IMR-90 (cell line): ENCODE results near the gene MAS1. TPM values are rescaled to one million over a fixed set of nuclear protein-coding genes. Genes with fewer than 3 reads are reported as not detected.

Experiments
- ATAC-seq: fragments of 200-7000 bp; cut with Tn5 transposase; 2 replicates; pipeline ENCODE4 v1.9.1; 2020; ENCODE audit warnings: low read depth, mild to moderate bottlenecking, moderate library complexity
- BruUV-seq: library from RNA; stranded (reverse); fragments of 400-500 nt; replicated peaks from 2 replicates; lab custom pipeline; 2021; lab: Mats Ljungman, UMichigan
- CTCF ChIA-PET: fragments of 300-600 bp; formaldehyde crosslinking; extraction: SDS; loops from one replicate; lab custom pipeline; 2021; ENCODE audit warnings: antibody characterized with exemption; lab: Yijun Ruan, JAX
- POLR2A ChIA-PET: fragments of 300-600 bp; sonication (Branson Sonifier 250); formaldehyde crosslinking; loops from one replicate; lab custom pipeline; 2022; ENCODE audit warnings: antibody characterized with exemption; ENCODE audit not compliant: unreplicated experiment; lab: Charles Lee
- DNase-seq: peaks from one replicate; pipeline ENCODE4 v3.0.0; 2013
- H2AFZ ChIP-seq: replicated peaks from 2 replicates; pipeline ENCODE3; 2013; ENCODE audit warnings: low read length, mild to moderate bottlenecking; ENCODE audit not compliant: poor library complexity
- H2AK5ac ChIP-seq: 2 replicates; pipeline ENCODE4 v1.6.1; 2013; ENCODE audit warnings: low read depth, low read length, inconsistent platforms
- H2AK9ac ChIP-seq: replicated peaks from 2 replicates; pipeline ENCODE3; 2013; ENCODE audit warnings: mild to moderate bottlenecking, low read depth, low read length, moderate library complexity; ENCODE audit not compliant: poor library complexity
- H2BK120ac ChIP-seq: 2 replicates; pipeline ENCODE4 v1.6.1; 2013; ENCODE audit warnings: low read depth, low read length, inconsistent platforms
- H2BK15ac ChIP-seq: 3 replicates; pipeline ENCODE4 v1.6.1; 2013; ENCODE audit warnings: low read depth, low read length, inconsistent platforms
- H2BK20ac ChIP-seq: 2 replicates; pipeline ENCODE4 v1.6.1; 2013; ENCODE audit warnings: low read depth, mild to moderate bottlenecking, inconsistent platforms, low read length, moderate library complexity
- H2BK5ac ChIP-seq: 2 replicates; pipeline ENCODE4 v1.6.1; 2013; ENCODE audit warnings: mild to moderate bottlenecking, low read depth, low read length, inconsistent platforms; ENCODE audit not compliant: poor library complexity, severe bottlenecking
- H3K14ac ChIP-seq: replicated peaks from 2 replicates; pipeline ENCODE4 v1.6.1; 2013; ENCODE audit warnings: low read depth, low read length, inconsistent platforms
- H3K18ac ChIP-seq: 2 replicates; pipeline ENCODE4 v1.6.1; 2013; ENCODE audit warnings: low read depth, low read length, control low read depth
- H3K23ac ChIP-seq: 2 replicates; pipeline ENCODE4 v1.6.1; 2013; ENCODE audit warnings: low read depth, low read length, inconsistent platforms
- H3K27ac ChIP-seq: 2 replicates; pipeline ENCODE4 v1.5.1; 2013; ENCODE audit warnings: mild to moderate bottlenecking, control low read depth, low read length; ENCODE audit not compliant: insufficient read depth
- H3K27me3 ChIP-seq: 2 replicates; pipeline ENCODE4 v1.6.1; 2013; ENCODE audit warnings: low read length; ENCODE audit not compliant: control insufficient read depth, insufficient read depth
- H3K36me3 ChIP-seq: 2 replicates; pipeline ENCODE4 v1.6.1; 2013; ENCODE audit warnings: low read length, mixed read lengths; ENCODE audit not compliant: control insufficient read depth, insufficient read depth
- H3K4ac ChIP-seq: 2 replicates; pipeline ENCODE4 v1.6.1; 2013; ENCODE audit warnings: low read depth, low read length, inconsistent platforms
- H3K4me1 ChIP-seq: 2 replicates; pipeline ENCODE4 v1.6.1; 2013; ENCODE audit warnings: low read length, mixed read lengths; ENCODE audit not compliant: control insufficient read depth, insufficient read depth
- H3K4me2 ChIP-seq: 2 replicates; pipeline ENCODE4 v1.6.1; 2013; ENCODE audit warnings: low read depth, mild to moderate bottlenecking, control low read depth, low read length, moderate library complexity
- H3K4me3 ChIP-seq: 2 replicates; pipeline ENCODE4 v1.5.1; 2013; ENCODE audit warnings: low read depth, mild to moderate bottlenecking, control low read depth, low read length, moderate library complexity; ENCODE audit not compliant: insufficient read depth
- H3K56ac ChIP-seq: 2 replicates; pipeline ENCODE4 v1.6.1; 2013; ENCODE audit warnings: low read length, inconsistent platforms; ENCODE audit not compliant: insufficient read depth; ENCODE audit errors: extremely low read depth
- H3K79me1 ChIP-seq, 2 experiments: 2 replicates each; pipeline ENCODE4 v1.6.1; 2013; ENCODE audit warnings: low read length in 2 of 2, inconsistent platforms in 1 of 2, low read depth in 1 of 2
- H3K9ac ChIP-seq: 2 replicates; pipeline ENCODE4 v1.6.1; 2013; ENCODE audit warnings: low read depth, low read length, control low read depth
- H3K9me1 ChIP-seq: 2 replicates; pipeline ENCODE4 v1.6.1; 2013; ENCODE audit warnings: low read length, inconsistent platforms; ENCODE audit not compliant: insufficient read depth
- H3K9me3 ChIP-seq: 2 replicates; pipeline ENCODE4 v1.6.1; 2013; ENCODE audit warnings: low read length; ENCODE audit not compliant: control insufficient read depth, insufficient read depth
- H4K20me1 ChIP-seq: 2 replicates; pipeline ENCODE4 v1.6.1; 2013; ENCODE audit warnings: low read length, inconsistent platforms; ENCODE audit not compliant: insufficient read depth
- H4K5ac ChIP-seq: 2 replicates; pipeline ENCODE4 v1.6.1; 2013; ENCODE audit warnings: mild to moderate bottlenecking, low read depth, low read length, control low read depth
- H4K8ac ChIP-seq, 2 experiments: 2 replicates each; pipeline ENCODE4 v1.6.1; 2013; ENCODE audit warnings: low read depth in 2 of 2, low read length in 2 of 2, control low read depth in 1 of 2, inconsistent platforms in 1 of 2
- H4K91ac ChIP-seq: 2 replicates; pipeline ENCODE4 v1.6.1; 2013; ENCODE audit warnings: low read depth, low read length, inconsistent platforms; ENCODE audit not compliant: insufficient read depth
- BHLHE40 ChIP-seq: fragments of 150-350 bp; IDR thresholded peaks from 2 replicates; pipeline ENCODE4 v1.6.1; 2016; ENCODE audit warnings: mild to moderate bottlenecking, low read depth, low read length
- FOS ChIP-seq: fragments of 150-350 bp; IDR thresholded peaks from 2 replicates; pipeline ENCODE4 v1.6.1; 2016; ENCODE audit warnings: low read depth, low read length
- NFE2L2 ChIP-seq: fragments of 150-350 bp; IDR thresholded peaks from 2 replicates; pipeline ENCODE4 v1.6.1; 2016; ENCODE audit warnings: low read depth, mild to moderate bottlenecking, low read length
- POLR2A ChIP-seq: IDR thresholded peaks from 2 replicates; pipeline ENCODE4 v1.6.1; 2012; ENCODE audit warnings: mild to moderate bottlenecking, low read depth, low read length
- RFX5 ChIP-seq: IDR thresholded peaks from 2 replicates; pipeline ENCODE4 v1.8.0; 2012; ENCODE audit warnings: low read depth, mild to moderate bottlenecking, low read length, moderate library complexity
- SMC3 ChIP-seq: fragments of 150-350 bp; IDR thresholded peaks from 2 replicates; pipeline ENCODE4 v1.6.1; 2016; ENCODE audit warnings: low read depth, mild to moderate bottlenecking, antibody characterized with exemption, low read length, moderate library complexity
- WGBS, 2 experiments: methylation state at CpG; one replicate each; pipeline versions ENCODE4 v1.1.5 to v1.1.7; 2013; ENCODE audit warnings: missing lambda C conversion rate in 2 of 2; ENCODE audit not compliant: insufficient read length in 1 of 2; ENCODE audit errors: extremely low coverage in 2 of 2; 5-methylcytosine and 5-hydroxymethylcytosine counted together
- dilution Hi-C: fragments of 300-500 bp; cut with HindIII; formaldehyde crosslinking; loops from one replicate; pipeline ENCODE4 v1.14.3; 2018; ENCODE audit warnings: low sequenced_read_pairs; ENCODE audit not compliant: unreplicated experiment
- in situ Hi-C: fragments of 300-500 bp; cut with MboI; formaldehyde crosslinking; loops from 3 replicates; pipeline ENCODE4 v1.14.3; 2019; ENCODE audit warnings: low sequenced_read_pairs, inconsistent platforms, mixed read lengths
- intact Hi-C: fragments of 100-400 bp; cut with micrococcal nuclease; formaldehyde crosslinking; loops from 2 replicates; pipeline ENCODE4 v1.10.0; 2022
- polyA plus RNA-seq, 3 experiments: library from polyadenylated mRNA; depleted of rRNA; stranded (reverse); fragments of >200 nt; gene quantifications; 2 replicates each; pipeline ENCODE4 v1.2.3, GENCODE V29; 2012; ENCODE audit warnings: low replicate concordance in 1 of 3
- total RNA-seq: library from RNA; depleted of rRNA; stranded (reverse); fragments of >200 nt; gene quantifications from 2 replicates; pipeline ENCODE4 v1.2.3, GENCODE V29; 2012

MAS1 gene
- total and polyA plus RNA-seq, 2 of the 4 experiments (the other 2 are of a cell fraction) = under 0.01 TPM; not detected in 1

DNA sequence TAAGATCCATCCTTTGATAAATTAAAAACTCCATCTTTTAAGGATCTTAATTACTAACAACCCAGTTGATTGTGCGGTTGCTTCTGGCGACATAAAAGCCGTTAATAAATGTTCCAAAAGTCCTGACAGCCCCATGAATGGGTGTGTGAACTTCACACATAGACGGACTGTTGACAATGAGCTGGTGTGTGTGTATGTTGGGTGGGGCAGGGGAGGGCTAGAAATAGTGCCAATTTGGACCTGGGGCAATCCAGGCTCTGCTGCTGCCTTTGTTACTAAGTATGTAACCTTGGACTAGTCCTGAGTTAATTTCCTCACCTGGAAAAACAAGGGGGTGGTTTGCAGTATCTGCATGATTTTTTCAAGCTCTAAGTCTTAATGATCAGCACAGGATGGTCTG is 4.2 kb downstream of the MAS1 start:
- Histone ChIP-seq H2BK20ac (no peak overlapping the region), H2AK9ac (no peak overlapping the region), H4K20me1 (no peaks in the 10 kb centered on the region), H2AFZ (no peak overlapping the region), H2BK15ac (no peak overlapping the region), H3K4me1 (peaks cover 3% of the 10 kb centered on the region; the same call in 1 of the 2 replicates), H4K8ac (no peak overlapping the region), H2AK5ac (no peak overlapping the region), H3K79me1 (no peaks in the 10 kb centered on the region), H3K27me3 (peaks cover 40% of the 10 kb centered on the region), H3K9me3 (no peaks in the 10 kb centered on the region), H4K91ac (no peak overlapping the region), H3K27ac (no peak overlapping the region), H3K14ac (no peak overlapping the region), H3K23ac (no peak overlapping the region), H3K9me1 (no peaks in the 10 kb centered on the region), H2BK120ac (no peak overlapping the region), H3K4ac (no peak overlapping the region), H3K18ac (no peak overlapping the region), H3K4me2 (no peak overlapping the region), H4K5ac (no peak overlapping the region), H3K36me3 (no peaks in the 10 kb centered on the region), H3K9ac (no peak overlapping the region), H3K4me3 (no peak overlapping the region), H2BK5ac (no peak overlapping the region), H3K56ac (no peak overlapping the region)
- WGBS, 2 experiments = no CpG with 5 or more reads among the region's 4 CpGs
- DNase-seq = no peak
- in situ Hi-C loops = no loop called here
- CTCF ChIA-PET = interaction anchor here (1.2 kb wide), 1 partner anchor 32 kb away, joined by 3 read pairs; no protein-coding TSS in a partner anchor
- no TSS peak for BruUV-seq
- POLR2A ChIA-PET = no interaction called here
- dilution Hi-C loops = no loop called here
- no peak for TF ChIP-seq BHLHE40
- TF ChIP-seq RFX5 = no peak
- TF ChIP-seq NFE2L2 = no peak
- no peak for TF ChIP-seq FOS
- no peak for TF ChIP-seq SMC3
- no peak for TF ChIP-seq POLR2A
- no peak for ATAC-seq
- intact Hi-C loops = no loop called here
